GM12874 (cell line): Measurements from ENCODE around the gene CYP2U1.

Source experiments
- TF ChIP-seq, protein P1 (sequence below): IDR thresholded peaks from 2 replicates; pipeline ENCODE4 v1.5.1; 2011; ENCODE audit warnings: low read depth, mild to moderate bottlenecking, control low read depth, low read length, moderate library complexity; ENCODE audit not compliant: insufficient read depth

CYP2U1 gene

DNA sequence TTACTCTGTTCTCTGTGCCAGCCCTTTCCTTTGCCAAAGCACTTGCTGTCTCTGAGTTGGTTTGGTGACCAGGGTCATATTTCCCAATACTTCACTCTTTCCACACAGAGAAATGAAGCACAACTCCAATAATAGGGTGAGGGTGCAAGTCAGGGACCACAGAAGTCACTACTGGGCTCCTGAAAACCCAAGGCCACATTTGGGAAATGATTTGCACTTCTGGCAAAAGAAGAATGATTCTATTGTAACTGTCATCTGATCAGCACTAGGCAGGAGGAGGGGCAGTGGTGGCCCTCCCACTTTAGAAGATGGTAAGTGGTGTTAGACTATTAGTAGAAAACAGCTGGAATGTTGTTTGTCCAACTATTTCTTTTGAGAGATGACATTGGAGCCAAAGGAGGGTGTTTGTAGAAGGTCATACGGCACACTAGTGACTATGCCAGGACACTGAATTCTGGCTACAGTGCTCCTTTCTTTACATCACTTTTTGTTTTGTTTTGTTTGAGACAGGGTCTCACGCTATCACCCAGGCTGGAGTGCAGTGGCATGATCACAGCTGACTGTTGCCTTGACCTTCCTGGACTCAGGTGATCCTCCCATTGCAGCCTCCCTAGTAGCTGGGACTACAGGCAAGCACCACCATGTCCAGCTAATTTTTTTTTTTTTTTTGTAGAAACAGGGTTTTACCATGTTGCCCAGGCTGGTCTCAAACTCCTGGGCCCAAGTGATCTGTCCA is 47.5 kb downstream of the CYP2U1 start:
- TF ChIP-seq, protein P1, sequence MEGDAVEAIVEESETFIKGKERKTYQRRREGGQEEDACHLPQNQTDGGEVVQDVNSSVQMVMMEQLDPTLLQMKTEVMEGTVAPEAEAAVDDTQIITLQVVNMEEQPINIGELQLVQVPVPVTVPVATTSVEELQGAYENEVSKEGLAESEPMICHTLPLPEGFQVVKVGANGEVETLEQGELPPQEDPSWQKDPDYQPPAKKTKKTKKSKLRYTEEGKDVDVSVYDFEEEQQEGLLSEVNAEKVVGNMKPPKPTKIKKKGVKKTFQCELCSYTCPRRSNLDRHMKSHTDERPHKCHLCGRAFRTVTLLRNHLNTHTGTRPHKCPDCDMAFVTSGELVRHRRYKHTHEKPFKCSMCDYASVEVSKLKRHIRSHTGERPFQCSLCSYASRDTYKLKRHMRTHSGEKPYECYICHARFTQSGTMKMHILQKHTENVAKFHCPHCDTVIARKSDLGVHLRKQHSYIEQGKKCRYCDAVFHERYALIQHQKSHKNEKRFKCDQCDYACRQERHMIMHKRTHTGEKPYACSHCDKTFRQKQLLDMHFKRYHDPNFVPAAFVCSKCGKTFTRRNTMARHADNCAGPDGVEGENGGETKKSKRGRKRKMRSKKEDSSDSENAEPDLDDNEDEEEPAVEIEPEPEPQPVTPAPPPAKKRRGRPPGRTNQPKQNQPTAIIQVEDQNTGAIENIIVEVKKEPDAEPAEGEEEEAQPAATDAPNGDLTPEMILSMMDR = no peak

DNA sequence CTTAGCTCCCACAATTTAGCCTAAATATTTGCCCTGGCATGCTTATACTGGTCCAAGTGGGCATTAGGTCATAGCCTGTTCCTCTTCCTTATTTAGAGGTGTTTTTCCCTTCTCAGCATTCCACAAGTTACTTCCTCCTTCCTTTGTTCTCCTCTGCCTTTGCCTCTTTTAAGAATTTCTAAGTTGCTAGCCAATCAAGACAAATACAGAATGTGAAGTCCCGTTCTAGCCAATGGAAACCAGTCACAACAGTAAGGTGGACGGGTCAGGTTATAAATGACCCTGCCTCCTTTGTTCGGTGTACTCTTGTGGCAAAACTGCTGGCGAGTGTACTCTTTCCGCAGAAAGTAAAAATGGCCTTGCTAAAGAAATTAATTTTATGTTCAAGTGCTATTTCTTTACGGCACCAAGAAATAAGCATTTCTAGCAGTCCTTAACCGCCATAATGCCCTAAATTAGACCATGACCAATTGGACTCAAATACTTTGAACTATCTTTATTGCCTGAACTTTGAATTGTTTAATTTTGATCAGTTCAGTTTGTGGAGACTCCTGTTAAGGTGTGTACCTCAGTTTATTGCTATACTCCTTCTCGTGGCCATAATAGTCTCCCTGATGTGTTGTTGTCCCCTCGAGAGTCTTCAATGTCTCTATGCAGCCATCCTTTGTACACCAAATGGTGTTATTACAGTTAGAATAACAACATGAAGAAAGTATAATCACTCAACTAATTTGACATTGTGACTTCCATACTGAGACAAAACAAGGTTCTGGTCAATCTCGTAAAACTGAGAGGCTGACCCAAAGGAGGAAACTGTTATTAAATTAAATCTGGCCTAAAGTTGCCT is 56.8 kb downstream of the CYP2U1 start:
- TF ChIP-seq, protein P1 = no peak

- TF ChIP-seq, protein P1 = no peak
Observed at GRCh38 chr4:107988763-107989035, 57.4 kb downstream of the CYP2U1 start.

DNA sequence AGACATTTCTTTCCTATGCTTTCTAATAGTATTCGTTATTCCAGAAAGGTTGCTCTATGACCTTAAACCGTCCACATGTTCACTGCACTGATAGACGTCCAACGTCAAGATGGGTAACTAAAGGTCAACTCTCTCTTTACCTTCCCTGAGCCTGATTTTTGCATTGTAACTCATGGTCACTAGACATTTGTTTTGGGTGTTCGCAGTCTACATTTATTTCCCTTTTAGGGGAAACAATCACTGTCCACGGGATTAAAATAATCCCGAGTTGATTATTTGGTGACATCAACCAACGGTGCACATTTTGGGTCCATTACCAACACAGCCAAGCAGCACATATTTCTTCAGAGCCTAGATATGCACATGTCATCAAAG is 57.8 kb downstream of the CYP2U1 start:
- TF ChIP-seq, protein P1 = no peak

GRCh38 chr4:107989537-107990386 is 58.4 kb downstream of the CYP2U1 start, which contains the start of gene HADH:
Gene HADH (plus strand): TSS chr4:107989889. CDS start chr4:107989933, 44 bp downstream.
- TF ChIP-seq, protein P1 = no peak

DNA sequence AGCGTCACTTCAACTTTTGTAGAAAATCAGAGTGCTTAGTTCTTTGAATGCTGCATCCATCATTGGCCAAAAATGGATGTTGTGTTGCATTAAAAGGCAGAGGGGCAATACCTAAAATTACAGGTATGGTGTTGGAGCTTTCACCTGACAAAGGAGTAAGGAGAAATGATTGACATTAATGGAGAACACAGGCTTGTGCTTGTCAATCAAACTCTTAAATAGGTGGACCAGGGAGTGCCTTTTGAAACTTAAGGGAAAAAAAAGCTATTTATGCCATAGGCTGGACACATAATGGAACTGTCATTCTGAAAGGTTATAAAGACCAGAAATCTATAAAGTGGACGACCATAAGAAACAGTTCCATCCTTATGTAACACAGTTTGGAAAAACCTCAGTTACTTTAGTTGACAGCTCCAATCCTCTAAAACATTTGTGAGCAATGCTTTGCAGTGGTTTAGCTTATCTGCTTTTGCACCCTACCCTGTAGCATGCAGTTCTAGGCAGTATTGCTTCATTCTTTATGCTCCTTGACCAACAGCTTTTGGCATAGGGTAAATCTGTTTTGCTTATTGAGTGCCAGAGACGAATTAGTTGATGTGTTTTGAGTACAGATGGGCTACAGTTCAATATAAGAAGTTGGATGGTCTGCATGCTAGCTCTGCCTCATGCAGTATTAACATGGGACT is 60.7 kb downstream of the CYP2U1 start:
- TF ChIP-seq, protein P1 = no peak

DNA sequence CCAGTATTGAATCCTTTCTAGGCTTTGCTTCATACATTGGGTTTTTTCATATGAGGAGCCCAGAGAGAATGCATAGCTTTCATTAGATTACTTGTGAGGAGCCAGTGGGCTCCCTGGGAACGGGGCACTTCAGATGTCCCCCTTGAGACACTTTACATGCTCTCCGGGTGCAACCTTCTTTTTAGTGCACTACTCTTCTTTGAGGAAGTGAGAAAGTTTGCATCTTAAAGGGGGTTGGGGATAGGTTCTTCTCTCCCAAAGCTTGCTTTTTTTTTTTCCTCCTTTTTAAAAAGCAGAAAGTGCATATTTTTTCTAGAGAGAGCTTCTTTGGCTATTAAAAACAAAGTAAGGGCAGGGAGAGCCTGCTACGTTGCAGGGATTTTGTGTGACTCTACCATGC is 62.6 kb downstream of the CYP2U1 start:
- TF ChIP-seq, protein P1 = no peak
